22Rv1 (cell line): ENCODE results near the gene TMC2.
"Not testable (repeated sequence)": the region's sequence is repeated elsewhere in the genome, so short reads cannot be mapped to it uniquely, and the experiment has no call there.

ENCODE experiments used
- H3K27ac ChIP-seq: fragments of 450-650 bp; 2 replicates; pipeline ENCODE4 v1.5.1; 2017
- CTCF ChIP-seq: fragments of 450-650 bp; IDR thresholded peaks from 2 replicates; pipeline ENCODE4 v1.5.1; 2017; ENCODE audit warnings: mild to moderate bottlenecking
- ZFX ChIP-seq: fragments of 450-650 bp; IDR thresholded peaks from 2 replicates; pipeline ENCODE4 v1.6.1; 2017; ENCODE audit warnings: antibody characterized with exemption, borderline replicate concordance

Gene TMC2

DNA sequence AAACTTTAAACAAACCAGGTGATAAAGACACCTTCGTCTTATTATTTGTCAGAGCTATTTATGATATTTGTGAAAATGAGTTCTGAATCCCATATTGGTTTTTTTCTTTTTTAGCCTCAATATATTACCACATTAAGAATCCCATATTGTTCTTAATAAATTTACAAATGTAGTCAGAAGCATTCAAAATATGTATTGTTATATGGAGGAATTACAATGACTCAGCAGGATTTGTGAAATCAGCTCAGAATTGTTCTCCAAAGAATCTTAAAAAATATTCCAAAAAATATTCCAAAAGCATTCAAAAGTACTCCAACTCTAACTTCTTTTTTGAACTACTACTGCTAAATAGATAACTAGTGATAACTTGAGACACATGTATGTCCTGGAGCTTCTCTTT is 21.2 kb upstream of the TMC2 start:
- H3K27ac ChIP-seq = no peak overlapping the region
- no peak for TF ChIP-seq ZFX
- TF ChIP-seq CTCF = no peak

DNA sequence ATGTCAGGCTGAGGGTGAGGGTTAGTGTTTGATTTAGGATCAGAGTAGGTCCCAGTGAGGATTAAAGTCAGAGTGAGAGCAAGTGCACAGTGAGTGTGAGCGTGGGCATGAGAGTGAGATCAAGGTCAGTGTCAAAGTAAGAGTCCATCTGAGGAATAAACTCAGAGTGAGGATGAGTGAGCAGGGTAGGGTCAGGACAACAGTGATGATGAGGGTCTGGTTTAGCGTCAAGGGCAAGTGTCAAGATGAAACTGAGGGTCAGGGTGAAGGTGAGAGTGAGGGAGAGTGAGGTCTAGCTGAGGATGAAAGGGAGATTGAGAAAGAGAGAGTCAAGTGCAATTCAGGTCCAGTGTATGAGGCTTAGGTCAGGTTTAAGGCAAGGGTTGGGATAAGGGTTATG is 20.0 kb upstream of the TMC2 start:
- H3K27ac ChIP-seq = no peak overlapping the region
- TF ChIP-seq CTCF (no peak), ZFX (no peak)

DNA sequence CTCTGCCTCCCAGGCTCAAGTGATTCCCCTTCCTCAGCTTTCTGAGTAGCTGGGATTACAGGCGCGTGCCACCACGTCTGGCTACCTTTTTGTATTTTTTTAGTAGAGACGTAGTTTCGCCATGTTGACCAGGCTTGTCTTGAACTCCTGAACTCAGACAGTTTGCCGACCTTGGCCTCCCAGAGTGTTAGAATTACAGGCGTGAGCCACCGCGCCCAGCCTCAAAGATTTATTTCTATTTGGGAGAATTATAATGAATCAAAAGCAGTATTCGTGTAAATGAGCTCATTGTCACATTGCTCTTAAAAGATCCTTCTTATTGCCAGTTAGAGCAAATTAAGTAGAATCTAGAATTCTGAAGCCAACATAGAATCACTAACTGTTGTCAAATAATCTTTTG is 18.3 kb upstream of the TMC2 start:
- no peak overlapping the region for H3K27ac ChIP-seq
- TF ChIP-seq CTCF (no peak), ZFX (no peak)

- H3K27ac ChIP-seq = no peak overlapping the region
- TF ChIP-seq CTCF = no peak
- TF ChIP-seq ZFX = no peak
These were observed 17.8 kb upstream of the TMC2 start for GRCh38 chr20:2518558-2518957.

- TF ChIP-seq CTCF (no peak), ZFX (no peak)
- no peak overlapping the region for H3K27ac ChIP-seq
These were observed 17.1 kb upstream of the TMC2 start for GRCh38 chr20:2519115-2519809.

GRCh38 chr20:2520617-2521016 is 15.8 kb upstream of the TMC2 start:
- H3K27ac ChIP-seq = no peak overlapping the region
- TF ChIP-seq ZFX (no peak), CTCF (no peak)

DNA sequence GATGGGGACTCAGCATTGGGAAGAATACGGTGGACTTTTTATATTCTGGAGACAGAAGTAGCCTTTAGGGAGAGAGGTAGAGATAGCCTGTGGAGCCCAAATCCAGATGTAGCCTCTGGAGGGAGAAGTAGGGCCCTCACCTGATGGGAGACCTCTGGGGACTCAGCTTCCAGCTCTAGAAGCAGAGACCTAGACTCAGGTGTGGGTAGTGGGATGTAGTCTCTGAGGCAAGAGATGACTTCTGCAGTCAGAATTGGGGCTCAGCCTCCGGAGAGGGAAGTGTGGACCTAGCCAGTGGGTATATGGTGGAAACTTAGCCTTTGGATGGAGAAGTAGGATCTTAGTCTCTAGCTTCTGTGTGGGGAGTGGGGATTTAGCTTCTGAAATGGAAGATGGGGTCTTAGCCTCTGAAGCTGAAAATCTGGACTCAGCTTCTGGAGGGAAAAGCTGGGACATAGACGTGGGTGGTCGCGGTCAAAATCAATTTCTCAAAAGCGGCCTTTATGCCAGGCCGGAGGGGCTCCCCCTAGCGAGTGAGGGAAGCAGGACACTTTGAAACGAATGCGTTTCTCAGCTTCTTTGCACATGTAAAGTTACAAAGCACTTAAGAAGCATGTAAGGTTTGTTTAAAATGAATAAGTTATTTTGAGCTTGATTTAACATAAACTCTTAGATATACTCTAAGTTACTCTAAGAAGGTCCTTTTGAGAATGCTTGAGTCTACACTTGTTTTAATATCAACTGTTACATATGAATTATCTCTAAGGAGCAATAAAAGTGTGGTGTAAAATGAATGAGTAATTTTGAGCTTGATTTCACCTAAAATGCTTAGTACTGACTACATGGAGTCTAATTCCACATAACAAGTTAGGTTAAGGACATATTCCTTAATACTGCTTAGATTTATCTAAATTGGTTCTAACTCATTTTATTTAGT is 14.7 kb upstream of the TMC2 start:
- no peak overlapping the region for H3K27ac ChIP-seq
- TF ChIP-seq ZFX (no peak), CTCF (peak; percentile 97)

DNA sequence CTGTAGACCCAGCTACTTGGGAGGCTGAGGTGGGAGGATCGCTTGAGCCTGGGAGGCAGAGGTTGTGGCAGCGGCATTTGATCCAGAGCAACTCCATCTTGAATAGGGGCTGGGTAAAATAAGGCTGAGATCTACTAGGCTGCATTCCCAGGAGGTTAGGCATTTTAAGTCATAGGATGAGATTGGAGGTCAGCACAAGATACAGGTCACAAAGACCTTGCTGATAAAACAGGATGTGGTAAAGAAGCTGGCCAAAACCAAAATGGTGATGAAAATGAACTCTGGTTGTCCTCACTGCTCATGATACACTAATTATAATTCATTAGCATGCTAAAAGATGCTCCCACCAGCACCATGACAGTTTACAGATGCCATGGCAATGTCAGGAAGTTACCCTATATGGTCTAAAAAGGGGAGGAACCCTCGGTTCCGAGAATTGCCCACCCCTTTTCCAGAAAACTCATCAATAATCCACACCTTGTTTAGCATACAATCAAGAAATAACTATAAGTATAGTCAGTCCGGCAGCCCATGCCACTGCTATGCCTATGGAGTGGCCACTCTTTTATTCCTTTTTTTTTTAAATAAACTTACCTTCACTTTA is 13.4 kb upstream of the TMC2 start:
- not testable (repeated sequence) for H3K27ac ChIP-seq
